Measurements from ENCODE around the gene RAB28. TPM values are rescaled to one million over a fixed set of nuclear protein-coding genes. Genes with fewer than 3 reads are reported as not detected.

Gene RAB28
- total and polyA plus RNA-seq, 4 donors = 11.3 to 27.7 (median 15.0) TPM

DNA sequence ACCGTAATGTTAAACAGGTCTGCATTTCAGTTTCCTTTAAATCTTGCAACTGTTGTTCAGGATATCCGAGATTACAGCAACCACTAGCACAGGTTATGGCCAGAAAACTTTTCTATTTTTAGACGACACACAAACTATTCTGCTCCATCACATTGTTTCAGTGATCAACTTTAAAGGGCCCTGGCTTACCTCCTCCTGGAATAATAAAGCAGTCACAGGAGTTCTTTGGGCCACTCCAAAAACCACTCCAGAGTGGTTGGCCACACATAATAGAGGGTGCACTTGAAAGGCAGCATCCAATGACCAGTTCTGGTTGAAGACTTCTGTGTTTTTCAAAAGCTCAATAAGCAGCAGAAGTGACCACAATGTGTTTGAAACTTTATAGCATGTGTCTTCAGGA is 118.9 kb downstream of the RAB28 start:
- Histone ChIP-seq H3K9ac (ENCODE audit: insufficient read depth in 1 of 2, low read length in 2 of 2) (no peak overlapping the region), H3K4me1 (ENCODE audit: control insufficient read depth in 5 of 5, insufficient read depth in 5 of 5, low read length in 5 of 5) (peaks cover 0 to 11% (median 0%) of the 10 kb centered on the region in 5 donors), H3K27ac (ENCODE audit: low read depth in 1 of 2, low read length in 1 of 2) (no peak overlapping the region), H3K9me3 (ENCODE audit: control insufficient read depth in 4 of 4, insufficient read depth in 3 of 4, low read length in 3 of 4) (peaks cover 0 to 2% (median 0%) of the 10 kb centered on the region in 4 donors), H3K27me3 (ENCODE audit: control insufficient read depth in 3 of 3, insufficient read depth in 3 of 3, low read length in 2 of 3) (no peaks in the 10 kb centered on the region), H3K4me3 (no peak overlapping the region), H3K36me3 (ENCODE audit: control insufficient read depth in 4 of 4, insufficient read depth in 4 of 4, low read length in 4 of 4) (peaks cover 0 to 3% (median 1%) of the 10 kb centered on the region in 4 donors)
- TF ChIP-seq, protein P1, sequence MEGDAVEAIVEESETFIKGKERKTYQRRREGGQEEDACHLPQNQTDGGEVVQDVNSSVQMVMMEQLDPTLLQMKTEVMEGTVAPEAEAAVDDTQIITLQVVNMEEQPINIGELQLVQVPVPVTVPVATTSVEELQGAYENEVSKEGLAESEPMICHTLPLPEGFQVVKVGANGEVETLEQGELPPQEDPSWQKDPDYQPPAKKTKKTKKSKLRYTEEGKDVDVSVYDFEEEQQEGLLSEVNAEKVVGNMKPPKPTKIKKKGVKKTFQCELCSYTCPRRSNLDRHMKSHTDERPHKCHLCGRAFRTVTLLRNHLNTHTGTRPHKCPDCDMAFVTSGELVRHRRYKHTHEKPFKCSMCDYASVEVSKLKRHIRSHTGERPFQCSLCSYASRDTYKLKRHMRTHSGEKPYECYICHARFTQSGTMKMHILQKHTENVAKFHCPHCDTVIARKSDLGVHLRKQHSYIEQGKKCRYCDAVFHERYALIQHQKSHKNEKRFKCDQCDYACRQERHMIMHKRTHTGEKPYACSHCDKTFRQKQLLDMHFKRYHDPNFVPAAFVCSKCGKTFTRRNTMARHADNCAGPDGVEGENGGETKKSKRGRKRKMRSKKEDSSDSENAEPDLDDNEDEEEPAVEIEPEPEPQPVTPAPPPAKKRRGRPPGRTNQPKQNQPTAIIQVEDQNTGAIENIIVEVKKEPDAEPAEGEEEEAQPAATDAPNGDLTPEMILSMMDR (IDR thresholded peaks at IDR 0.05; ENCODE audit: control extremely low read depth, extremely low read depth) = no peak
- ATAC-seq (ENCODE audit: insufficient read depth, low FRiP score) (no peak), DNase-seq (no peak)
- 72% methylated on average over 3 of the region's 3 CpGs for WGBS, 2 donors

DNA sequence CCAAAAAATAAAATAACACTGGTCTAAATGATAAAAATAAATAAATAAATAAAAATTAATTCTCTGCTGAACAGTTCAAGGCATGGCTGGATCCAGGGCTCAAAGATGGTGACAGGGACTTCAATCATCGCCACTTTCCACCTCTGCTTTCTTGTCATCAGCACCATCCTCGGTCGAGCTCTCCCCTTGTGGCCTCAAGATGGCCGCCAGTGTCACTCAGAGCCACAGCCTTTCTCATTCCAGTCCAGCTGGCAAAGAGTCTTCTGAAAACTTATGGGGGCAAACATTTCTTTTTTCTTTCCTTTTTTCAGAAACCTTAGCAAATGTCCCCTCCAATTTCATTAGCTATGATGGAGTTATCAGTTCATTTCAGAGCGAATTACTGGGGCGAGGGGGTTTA is 119.5 kb downstream of the RAB28 start:
- 98 to 100% methylated on average over 6 of the region's 6 CpGs for WGBS, 2 donors
- TF ChIP-seq, protein P1 (IDR thresholded peaks at IDR 0.05; ENCODE audit: control extremely low read depth, extremely low read depth) = no peak
- DNase-seq = no peak

DNA sequence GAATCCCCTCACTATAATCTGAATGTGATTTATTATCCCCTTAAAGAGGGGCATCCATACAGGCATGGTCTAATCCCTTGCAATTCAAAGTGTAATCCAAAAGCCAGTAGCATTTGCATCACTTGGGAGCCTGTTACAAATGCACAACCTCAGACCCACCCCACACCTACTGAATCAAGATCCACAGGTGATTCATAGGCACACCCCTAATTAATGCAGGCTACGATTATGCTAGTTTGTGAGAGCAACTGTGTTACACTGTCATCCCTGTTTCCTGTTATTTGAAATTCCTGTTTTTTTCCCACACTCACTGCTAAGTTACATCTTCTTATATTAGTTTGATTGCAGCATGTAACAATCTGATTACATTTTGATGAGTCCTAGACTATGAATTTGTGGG is 120.0 kb downstream of the RAB28 start:
- TF ChIP-seq, protein P1 (IDR thresholded peaks at IDR 0.05; ENCODE audit: control extremely low read depth, extremely low read depth) = no peak
- H3K27me3 ChIP-seq (ENCODE audit: control insufficient read depth in 3 of 3, insufficient read depth in 3 of 3, low read length in 2 of 3) = no peaks in the 10 kb centered on the region
- H3K27ac ChIP-seq (ENCODE audit: low read depth in 1 of 2, low read length in 1 of 2) = no peak overlapping the region
- H3K9me3 ChIP-seq (ENCODE audit: control insufficient read depth in 4 of 4, insufficient read depth in 3 of 4, low read length in 3 of 4) = peaks cover 0 to 2% (median 0%) of the 10 kb centered on the region in 4 donors
- ATAC-seq (ENCODE audit: insufficient read depth, low FRiP score) (no peak), DNase-seq (no peak)
- peaks cover 0 to 3% (median 1%) of the 10 kb centered on the region in 4 donors for H3K36me3 ChIP-seq (ENCODE audit: control insufficient read depth in 4 of 4, insufficient read depth in 4 of 4, low read length in 4 of 4)
- H3K9ac ChIP-seq (ENCODE audit: insufficient read depth in 1 of 2, low read length in 2 of 2) = no peak overlapping the region
- peaks cover 0 to 13% (median 0%) of the 10 kb centered on the region in 5 donors for H3K4me1 ChIP-seq (ENCODE audit: control insufficient read depth in 5 of 5, insufficient read depth in 5 of 5, low read length in 5 of 5)
- 98 to 100% methylated on average over 1 of the region's 1 CpG for WGBS, 2 donors
- H3K4me3 ChIP-seq = no peak overlapping the region

More for the DNA sequence above, 119.5 kb downstream of the RAB28 start:
- H3K9ac ChIP-seq (ENCODE audit: insufficient read depth in 1 of 2, low read length in 2 of 2) = no peak overlapping the region
- peaks cover 0 to 3% (median 1%) of the 10 kb centered on the region in 4 donors for H3K36me3 ChIP-seq (ENCODE audit: control insufficient read depth in 4 of 4, insufficient read depth in 4 of 4, low read length in 4 of 4)
- peaks cover 0 to 11% (median 0%) of the 10 kb centered on the region in 5 donors for H3K4me1 ChIP-seq (ENCODE audit: control insufficient read depth in 5 of 5, insufficient read depth in 5 of 5, low read length in 5 of 5)
- H3K27me3 ChIP-seq (ENCODE audit: control insufficient read depth in 3 of 3, insufficient read depth in 3 of 3, low read length in 2 of 3) = no peaks in the 10 kb centered on the region
- H3K4me3 ChIP-seq = no peak overlapping the region
- no peak overlapping the region for H3K27ac ChIP-seq (ENCODE audit: low read depth in 1 of 2, low read length in 1 of 2)
- no peak for ATAC-seq (ENCODE audit: insufficient read depth, low FRiP score)
- peaks cover 0 to 2% (median 0%) of the 10 kb centered on the region in 4 donors for H3K9me3 ChIP-seq (ENCODE audit: control insufficient read depth in 4 of 4, insufficient read depth in 3 of 4, low read length in 3 of 4)

DNA sequence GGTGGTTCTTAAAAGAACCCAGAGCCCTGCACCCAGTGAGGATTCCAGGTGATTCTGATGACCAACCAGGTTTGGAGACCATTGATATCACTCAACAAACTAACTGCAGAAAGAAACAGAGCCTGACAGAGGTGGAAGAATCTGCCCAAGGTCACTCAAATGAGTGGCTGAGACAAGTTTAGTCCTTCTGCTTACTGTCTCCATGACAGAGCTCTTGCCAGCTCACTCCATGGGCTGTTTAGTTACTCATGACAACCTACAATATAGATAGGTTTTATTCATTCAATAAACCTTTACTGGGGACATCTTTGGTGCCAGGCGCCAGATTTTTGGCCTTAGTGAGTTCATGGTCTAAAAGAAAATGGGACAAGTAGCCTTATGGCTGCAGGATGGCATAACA is 124.3 kb downstream of the RAB28 start:
- Histone ChIP-seq H3K36me3 (ENCODE audit: control insufficient read depth in 4 of 4, insufficient read depth in 4 of 4, low read length in 4 of 4) (peaks cover 0 to 2% (median 0%) of the 10 kb centered on the region in 4 donors), H3K9me3 (ENCODE audit: control insufficient read depth in 4 of 4, insufficient read depth in 3 of 4, low read length in 3 of 4) (peaks cover 0 to 5% (median 0%) of the 10 kb centered on the region in 4 donors), H3K27ac (ENCODE audit: low read depth in 1 of 2, low read length in 1 of 2) (no peak overlapping the region), H3K9ac (ENCODE audit: insufficient read depth in 1 of 2, low read length in 2 of 2) (no peak overlapping the region), H3K4me1 (ENCODE audit: control insufficient read depth in 5 of 5, insufficient read depth in 5 of 5, low read length in 5 of 5) (peaks cover 0 to 27% (median 0%) of the 10 kb centered on the region in 5 donors), H3K4me3 (no peak overlapping the region), H3K27me3 (ENCODE audit: control insufficient read depth in 3 of 3, insufficient read depth in 3 of 3, low read length in 2 of 3) (no peaks in the 10 kb centered on the region)
- WGBS, 2 donors = 95 to 99% methylated on average over 1 of the region's 1 CpG
- DNase-seq = no peak
- TF ChIP-seq, protein P1 (IDR thresholded peaks at IDR 0.05; ENCODE audit: control extremely low read depth, extremely low read depth) = no peak
- ATAC-seq (ENCODE audit: insufficient read depth, low FRiP score) = no peak

Data from lung (tissue), 12 donors.